Measurements from ENCODE around the gene SLC38A3.

DNA sequence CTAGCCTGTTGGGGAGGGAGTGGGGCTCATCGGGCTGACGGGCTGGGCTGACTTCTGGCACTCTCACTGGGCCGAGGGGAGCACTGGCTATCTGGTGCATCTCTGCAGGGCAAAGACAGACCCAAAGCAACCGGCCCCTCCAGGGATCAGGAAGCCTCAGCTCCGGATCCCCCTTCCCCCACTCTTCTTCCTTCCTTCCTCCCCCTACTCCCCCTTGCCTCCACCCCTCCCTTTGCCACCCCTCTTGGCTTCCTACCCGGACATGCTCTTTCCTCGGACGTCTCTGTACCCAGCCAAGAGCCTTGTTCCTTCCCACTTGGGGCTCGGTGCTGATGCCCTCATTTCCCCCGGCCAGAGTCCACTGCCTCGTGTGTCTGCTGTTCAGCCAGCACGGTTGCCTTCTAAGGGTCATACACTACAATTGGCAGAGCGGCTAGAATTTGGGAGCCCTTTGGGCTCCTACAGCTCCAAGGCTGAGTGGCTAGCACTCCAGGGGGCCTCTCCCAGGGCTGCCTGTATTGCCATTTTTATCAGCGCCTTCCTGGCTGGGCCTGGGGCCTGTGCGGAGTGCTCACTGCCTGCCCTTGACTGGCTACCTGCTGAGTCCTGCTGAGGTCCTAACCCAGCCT is 39.0 kb upstream of the SLC38A3 start:
- TF ChIP-seq CTCF (IDR thresholded peaks at IDR 0.05) (no peak), POLR2A (IDR thresholded peaks at IDR 0.05) (no peak)
